ENCODE data around the gene TSPYL2.

TSPYL2 gene

DNA sequence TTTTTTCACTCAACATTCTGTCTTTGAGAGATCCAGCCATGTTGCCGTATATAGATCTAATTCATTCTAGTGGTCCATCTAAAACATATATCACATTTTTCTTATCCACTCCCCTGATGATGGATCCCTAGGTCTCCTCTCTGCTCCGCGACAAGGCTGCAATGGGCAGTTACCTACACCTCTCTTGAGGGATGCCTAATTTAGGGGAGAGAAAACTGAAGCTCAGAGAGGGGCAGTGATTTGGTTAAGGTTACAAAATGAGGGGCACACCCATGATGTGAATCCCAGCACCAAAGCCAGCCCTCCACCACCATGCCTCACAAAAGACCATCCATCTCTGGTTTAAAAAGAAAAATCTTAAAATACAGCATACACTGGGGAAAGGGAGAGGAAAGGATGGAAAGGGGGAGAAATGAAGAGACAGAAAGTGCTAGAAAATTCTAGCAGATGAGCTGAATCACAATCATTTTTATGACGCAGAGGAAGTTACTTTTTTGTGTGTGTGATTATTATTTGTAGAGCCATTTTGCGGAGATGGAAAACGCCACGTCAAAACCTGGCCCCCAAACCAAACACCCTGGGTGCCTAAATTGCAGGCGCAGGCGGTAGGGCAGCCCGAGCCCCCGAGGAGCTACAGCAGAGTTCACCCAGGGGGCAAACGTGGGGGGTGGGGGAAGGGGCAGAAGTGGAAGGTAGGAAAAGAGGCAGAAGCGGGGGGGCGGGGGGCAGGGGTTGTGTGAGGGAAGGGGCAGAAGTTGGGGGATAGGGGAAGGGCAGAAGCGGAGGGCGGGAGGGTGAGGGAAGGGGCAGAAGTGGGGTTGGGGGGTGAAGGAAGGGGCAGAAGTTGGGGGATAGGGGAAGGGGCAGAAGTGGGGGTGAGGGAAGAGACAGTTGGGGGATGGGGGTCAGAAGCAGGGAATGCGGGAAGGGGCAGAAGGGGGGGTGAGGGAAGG is 1.3 kb upstream of the TSPYL2 start:
- no peak for DNase-seq (ENCODE audit: low spot score)

DNA sequence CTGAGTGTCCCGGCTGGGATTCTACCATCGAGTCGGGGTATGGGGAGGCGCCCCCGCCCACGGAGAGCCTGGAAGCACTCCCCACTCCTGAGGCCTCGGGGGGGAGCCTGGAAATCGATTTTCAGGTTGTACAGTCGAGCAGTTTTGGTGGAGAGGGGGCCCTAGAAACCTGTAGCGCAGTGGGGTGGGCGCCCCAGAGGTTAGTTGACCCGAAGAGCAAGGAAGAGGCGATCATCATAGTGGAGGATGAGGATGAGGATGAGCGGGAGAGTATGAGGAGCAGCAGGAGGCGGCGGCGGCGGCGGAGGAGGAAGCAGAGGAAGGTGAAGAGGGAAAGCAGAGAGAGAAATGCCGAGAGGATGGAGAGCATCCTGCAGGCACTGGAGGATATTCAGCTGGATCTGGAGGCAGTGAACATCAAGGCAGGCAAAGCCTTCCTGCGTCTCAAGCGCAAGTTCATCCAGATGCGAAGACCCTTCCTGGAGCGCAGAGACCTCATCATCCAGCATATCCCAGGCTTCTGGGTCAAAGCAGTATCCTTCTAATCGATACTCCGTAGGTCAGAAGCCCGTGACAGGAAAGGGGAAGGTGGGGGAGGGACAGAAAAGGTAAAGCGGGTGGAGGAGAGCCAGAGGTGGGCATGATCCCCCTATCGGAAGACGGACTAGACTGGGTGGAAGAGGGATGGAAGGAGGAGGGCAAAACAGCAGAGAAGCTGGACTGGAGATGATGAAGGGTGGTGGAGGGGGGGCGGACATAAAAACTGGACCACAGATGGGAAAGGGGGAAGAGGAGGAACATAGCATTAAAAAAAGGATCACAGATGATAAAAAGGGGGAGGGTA is 828 bp downstream of the TSPYL2 start:
- no peak for DNase-seq (ENCODE audit: low spot score)

DNA sequence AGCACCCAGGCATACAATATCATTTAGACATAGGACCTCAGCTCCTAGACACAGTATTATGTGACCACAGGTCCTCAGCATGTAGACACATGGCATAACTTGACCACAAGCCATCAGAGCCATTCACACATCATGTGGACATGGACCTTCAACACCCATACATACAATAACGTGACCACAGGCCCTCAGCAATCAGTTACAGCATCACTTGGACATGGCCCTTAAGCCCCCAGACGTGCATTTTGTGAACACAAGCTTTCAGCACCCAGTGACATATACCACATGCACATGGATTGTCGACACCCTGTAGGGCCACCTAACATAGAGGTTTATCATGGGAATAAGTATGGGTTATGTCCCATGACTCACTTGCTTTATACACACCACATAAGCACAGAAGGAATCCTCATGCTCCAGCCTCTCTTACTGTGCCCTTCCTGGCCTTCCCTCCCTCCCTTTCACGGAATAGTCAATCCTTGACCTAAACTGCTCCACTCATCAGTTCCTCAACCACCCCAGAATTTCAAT is 1.9 kb downstream of the TSPYL2 start:
- DNase-seq (ENCODE audit: low spot score), result no peak

DNA sequence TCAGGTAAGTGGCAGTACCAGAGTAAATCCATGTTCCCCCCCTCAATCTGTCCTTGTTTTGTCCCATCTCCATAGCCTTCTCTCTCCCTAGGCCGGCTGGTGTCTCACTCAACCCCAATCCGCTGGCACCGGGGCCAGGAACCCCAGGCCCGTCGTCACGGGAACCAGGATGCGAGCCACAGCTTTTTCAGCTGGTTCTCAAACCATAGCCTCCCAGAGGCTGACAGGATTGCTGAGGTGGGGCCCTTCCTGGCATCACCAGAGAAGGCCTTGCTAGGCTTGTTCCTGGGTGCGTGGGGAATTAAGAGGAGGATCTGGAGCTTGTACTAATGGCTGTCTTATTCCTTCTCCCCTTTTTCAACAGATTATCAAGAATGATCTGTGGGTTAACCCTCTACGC is 2.7 kb downstream of the TSPYL2 start:
- DNase-seq (ENCODE audit: low spot score), result no peak

DNA sequence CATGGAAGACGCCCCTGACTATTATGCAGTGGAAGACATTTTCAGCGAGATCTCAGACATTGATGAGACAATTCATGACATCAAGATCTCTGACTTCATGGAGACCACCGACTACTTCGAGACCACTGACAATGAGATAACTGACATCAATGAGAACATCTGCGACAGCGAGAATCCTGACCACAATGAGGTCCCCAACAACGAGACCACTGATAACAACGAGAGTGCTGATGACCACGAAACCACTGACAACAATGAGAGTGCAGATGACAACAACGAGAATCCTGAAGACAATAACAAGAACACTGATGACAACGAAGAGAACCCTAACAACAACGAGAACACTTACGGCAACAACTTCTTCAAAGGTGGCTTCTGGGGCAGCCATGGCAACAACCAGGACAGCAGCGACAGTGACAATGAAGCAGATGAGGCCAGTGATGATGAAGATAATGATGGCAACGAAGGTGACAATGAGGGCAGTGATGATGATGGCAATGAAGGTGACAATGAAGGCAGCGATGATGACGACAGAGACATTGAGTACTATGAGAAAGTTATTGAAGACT is 3.6 kb downstream of the TSPYL2 start:
- DNase-seq (ENCODE audit: low spot score), result no peak

DNA sequence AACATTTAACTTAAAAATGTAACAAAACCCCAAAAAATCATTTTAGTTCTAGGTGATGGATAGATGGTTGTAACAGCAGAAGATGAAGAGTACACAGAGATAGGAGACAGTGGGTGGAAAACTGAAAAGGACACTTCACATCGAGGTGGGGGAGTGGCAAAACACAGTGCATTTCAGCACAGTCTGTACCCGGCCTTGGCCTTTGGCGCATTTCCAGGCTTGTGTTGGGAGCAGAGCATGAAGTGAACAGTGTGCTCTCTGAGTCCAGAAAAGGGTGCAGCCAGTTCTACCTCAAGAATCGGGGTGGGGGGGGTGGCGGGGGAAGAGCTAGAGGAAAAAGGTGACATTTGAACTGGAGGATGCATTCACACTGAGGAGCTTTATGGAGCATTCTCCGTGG is 4.3 kb downstream of the TSPYL2 start:
- no peak for DNase-seq (ENCODE audit: low spot score)

DNA sequence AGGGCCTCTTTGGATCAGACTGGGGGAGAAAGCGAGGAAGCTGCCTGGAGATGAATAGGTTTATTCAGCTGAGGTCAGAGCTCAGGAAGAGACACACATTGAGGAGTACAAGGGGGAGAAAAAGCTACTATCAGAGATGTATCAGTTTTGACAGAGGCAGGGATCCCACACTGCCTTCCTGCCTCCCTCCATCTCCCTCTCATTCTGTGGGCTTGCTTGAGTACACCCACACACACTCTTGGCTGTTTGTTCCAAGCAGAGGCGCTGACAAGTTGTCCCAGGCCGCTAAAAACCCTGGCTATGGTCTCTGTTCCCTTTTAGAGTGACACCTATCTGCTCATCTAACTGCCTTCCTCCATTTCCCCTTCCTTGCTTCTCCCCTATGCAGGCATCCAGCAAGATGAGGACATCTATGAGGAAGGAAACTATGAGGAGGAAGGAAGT is 5.2 kb downstream of the TSPYL2 start:
- no peak for DNase-seq (ENCODE audit: low spot score)

DNA sequence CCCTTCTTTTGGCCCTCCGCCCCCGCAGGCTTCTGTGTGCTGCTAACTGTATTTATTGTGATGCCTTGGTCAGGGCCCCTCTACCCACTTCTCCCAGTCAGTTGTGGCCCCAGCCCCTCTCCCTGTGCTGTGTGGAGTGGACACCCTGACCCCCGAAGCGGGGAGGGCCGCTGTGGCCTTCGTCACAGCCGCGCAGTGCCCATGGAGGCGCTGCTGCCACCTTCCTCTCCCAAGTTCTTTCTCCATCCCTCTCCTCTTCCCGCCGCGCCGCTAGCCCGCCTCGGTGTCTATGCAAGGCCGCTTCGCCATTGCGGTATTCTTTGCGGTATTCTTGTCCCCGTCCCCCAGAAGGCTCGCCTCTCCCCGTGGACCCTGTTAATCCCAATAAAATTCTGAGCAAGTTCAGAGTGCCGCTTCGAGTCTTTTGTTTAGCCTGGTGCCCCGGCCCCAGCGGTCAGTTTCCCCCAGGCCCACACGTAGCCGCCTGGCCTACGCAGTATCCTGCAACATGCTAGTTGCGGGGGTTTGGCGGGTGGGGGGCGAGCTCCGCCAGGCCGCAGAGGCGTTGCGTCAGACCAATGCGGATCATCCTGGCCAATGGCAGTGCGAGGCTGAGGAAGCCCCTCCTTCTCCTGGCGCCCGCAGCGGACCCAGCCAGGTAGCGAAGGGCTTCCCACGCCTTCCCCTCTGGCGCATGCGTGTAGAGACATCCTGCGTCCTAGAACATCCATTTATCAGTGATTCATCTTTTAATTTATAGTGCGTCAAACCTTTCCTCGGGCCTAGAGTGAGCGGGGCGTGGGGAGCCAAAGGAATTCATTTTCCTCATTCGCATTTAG is 6.2 kb downstream of the TSPYL2 start:
- DNase-seq (ENCODE audit: low spot score), result no peak

DNA sequence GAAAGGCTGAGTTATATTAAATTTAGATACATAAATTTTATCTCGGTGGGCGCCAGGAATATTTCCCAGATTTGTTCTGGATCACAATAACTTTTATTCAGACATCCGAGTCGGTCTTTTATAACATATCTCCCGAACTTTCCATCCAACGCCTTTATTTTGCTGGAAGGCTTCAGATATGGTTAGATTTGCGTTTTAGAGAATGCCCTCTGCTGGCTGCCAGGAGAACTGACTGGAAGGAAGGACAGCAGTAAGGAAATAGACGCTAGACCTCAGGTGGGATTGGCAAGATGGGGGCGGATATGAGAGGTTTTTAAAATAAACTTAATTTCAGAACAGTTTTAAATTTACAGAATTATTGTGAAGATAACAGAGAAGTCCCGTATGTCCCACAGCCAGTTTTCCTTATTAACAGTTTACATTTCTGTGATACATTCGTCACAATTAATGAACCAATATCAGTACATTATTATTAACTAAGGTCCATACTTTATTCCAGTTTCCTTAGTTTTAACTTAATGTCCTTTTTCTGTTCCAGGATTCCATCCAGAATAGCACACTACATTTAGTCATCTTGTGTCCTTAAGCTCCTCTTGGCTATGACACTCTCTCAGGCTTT is 7.2 kb downstream of the TSPYL2 start:
- DNase-seq (ENCODE audit: low spot score), result peak; percentile 61

DNA sequence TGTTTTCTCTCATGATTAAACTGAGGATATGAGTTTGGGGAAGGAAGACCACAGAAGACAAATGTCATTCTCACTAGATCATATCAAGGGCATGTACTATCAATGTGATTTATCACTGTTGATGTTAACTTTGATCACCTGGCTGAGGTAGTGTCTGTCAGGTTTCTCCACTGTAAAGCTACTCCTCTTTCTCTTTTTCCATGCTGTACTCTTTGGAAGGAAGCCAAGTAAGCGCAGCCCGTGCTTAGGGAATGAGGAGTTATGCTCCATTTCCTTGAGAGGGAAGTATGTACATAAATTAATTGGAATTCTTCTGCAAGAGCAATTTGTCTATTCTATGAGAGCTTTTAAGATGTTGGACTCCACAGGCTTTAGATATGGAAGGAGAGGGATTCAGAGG is 7.8 kb downstream of the TSPYL2 start:
- DNase-seq (ENCODE audit: low spot score), result no peak

DNA sequence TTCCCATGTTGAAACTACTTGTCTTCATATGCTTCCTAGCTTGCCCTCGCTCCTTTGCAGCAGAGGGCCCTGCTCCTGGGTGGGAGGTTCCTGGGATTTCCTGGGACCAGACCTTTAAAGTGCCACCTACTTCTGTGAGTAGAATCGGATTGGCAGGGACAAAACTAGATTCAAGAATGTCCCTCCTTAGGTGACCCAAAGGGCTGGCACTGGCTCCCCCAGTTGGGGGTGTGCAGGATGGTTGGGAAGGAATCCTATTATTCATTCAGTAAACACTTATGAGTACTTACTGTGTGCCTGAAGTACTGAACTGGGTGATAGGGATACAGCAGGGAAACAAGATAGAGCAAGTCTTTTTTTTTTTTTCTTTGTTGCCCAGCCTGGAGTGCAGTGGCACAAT is 9.2 kb downstream of the TSPYL2 start:
- DNase-seq (ENCODE audit: low spot score), result no peak

DNA sequence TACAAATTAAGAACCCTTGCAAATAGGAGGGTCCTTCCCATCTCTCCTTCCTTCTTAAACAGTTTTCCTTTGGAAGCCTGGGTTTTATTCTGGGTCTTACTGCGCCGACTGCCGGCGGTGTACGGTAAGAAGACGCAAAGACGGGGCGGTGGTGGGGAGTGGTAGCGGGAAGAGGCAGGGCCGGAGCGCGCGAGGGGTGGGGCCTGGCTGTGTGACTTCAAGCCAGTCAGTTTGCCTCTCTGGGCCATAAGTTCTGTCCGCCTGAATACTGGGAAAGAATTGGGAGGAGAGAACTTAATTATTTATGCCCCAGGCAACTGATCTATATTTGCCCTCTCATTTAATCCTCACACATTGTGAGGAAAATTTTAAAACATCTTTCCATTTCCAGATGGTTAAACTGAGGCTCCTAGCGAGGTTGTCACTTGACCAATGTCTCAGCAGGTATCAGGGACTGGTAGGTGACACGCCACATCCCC is 11.0 kb downstream of the TSPYL2 start:
- DNase-seq (ENCODE audit: low spot score), result peak; percentile 75

DNA sequence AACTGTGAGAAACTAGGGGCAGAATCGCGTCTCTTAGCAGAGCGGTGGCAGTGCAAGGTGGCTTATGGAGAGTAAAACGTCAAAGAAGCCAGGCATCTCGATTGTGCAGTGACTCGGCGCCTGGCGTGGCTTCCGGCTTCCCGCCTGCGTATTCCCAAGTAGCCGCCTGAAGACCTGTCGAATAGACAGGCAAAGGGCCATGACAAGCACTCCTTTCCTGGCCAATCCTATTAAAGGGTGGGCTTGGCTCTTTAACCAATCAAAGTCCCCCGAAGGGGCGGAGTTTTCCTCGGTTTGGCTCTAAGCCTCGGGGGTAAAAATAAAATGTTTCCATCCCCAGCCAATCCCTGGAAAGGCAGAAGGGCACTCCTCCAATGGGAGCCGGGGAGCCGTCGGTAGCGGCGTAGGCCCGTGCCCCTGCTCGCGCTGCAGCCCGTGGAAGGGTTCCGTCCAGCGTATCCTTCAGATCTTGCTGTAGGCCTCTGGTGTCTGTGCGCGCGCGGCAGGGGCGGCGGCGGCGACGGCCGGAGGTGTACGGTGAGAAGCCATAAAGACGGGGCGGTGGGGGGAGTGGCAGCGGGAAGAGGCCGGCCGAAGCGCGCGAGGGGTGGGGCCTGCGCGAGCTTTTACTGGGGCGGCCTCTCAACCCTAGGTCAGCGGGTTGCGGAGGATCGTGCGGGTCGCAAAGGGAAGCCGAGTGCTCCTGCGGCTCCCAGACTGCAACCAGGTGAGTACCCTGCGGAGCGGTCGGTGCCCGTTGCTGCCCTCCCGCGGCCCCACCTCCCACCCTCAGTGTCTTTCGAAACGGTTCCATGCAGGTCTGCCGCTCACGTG is 11.8 kb downstream of the TSPYL2 start, which contains the start of gene KANTR:
KANTR (plus strand) TSS at position 395 of the 834 bp plus-strand sequence. CDS start 30,131 bp downstream, outside the sequence.
- peak; percentile 94 for DNase-seq (ENCODE audit: low spot score)

DNA sequence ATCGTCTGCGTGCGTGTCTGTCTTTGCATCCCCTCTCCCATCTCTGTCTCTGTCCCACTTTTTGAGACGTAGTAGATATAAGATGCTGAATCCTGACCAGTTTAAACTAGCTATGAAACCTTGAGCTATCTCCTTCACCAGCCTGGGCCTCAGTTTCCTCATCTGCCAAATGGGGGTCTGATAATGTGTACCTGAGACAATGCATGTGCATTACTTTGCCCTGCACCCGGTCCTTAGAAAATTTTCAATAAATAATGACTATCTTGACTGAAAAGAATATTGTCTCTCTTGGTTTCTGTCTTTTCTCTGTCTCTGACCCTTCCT is 12.4 kb downstream of the TSPYL2 start:
- no peak for DNase-seq (ENCODE audit: low spot score)

DNA sequence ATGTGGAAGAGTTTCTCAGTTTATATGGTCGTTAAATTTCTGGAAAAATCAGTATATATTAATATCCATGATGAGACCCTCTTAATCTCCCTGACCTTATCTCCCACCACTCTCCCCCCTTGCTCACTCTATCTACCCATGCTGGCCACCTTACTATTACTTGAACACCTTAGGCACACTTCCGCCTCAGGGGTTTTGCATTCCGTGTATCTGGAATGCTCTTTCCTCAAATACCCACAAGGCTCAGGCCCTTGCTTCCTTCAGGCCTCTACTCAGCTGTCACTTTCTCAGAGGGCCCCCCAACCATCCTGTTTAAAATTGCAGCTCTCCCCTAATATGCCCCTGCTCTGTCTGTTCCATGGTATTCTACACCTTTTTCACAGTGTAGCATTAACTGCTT is 13.6 kb downstream of the TSPYL2 start:
- DNase-seq (ENCODE audit: low spot score), result no peak

DNA sequence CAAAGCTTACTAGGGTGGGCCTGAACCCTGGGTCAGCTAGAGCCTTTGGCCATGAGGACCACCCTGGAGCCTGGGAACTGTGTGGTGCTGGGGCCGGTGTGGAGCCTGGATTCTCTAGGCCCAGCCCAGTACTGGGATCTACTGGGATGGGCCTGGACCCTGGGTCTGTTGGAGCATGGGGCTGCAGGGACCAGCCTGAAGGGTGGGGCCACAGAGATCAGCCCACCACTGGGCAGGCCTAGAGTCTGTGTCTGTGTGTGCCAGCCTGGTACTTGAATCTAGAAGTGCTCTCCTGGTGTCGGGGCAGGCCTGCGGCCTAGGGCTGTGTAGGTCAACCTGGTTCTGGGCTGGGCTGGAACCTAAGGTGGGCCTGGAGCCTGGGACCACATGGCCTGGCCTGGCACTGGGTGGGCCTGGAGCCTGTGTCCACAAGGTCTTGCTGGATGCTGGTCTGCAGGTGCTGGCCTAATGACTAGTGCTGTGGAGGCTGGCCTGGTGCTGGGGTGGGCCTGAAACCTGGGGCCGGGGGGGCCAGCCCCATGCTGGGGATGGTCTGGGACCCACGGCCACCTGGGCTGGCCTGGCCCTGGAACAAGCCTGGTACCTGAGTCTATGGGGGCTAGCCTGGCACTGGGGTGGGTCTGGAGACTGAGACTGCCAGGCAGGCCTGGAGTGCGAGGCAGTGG is 32.8 kb downstream of the TSPYL2 start:
- DNase-seq (ENCODE audit: low spot score), result no peak

DNA sequence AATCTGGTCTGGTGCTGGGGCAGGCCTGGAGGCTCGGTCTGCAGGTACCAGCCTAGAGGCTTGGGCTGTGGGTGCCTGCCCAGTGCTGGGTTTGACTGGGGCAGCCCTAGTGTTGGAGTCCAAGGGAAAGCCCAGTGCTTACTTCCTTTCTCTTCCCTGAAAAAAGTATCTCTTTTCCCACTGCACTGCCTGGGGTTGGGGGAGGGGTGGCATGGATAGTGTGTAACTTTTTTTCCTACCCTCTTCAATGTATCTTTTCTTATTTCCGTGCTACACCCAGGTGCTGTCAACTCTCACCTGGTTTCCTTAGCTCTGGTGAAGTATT is 33.3 kb downstream of the TSPYL2 start:
- DNase-seq (ENCODE audit: low spot score), result no peak

DNA sequence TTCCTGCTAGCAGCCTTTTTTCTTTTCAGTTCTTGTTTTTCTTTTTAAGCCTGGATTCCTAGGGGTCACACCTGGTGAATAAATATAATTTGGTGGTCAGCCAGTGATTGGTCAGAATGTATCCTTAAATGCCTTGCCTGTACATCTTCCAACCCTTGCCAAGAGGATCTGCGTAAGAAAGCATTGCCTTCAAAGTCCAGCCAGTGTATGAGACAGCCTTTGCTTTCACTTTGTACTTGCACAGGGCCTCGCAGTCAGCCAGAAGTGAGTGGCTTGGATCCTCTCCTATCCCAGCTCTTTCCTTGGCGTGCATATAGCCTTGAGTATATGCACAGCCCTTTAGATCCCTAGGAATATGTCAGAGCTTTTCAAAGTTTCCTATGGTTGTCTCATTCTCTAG is 33.9 kb downstream of the TSPYL2 start:
- no peak for DNase-seq (ENCODE audit: low spot score)

DNA sequence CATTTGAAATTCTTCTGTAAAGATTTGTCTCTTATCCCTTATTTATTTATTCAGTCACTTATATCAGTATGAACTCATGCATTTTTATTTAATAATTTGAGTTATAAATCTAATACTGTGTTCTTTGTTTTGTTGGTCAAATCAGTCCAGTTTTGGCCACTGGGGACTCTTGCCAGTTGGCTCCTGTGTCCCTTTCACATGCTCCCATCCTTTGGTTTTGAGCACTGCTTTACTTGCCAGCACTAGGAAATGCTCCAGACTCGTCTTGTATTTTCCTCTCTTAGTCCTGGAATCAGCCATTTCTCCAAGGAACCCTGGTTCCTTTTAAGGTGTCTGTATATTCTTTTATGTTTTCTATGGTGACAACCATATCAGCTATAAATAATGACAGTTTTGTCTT is 39.8 kb downstream of the TSPYL2 start:
- DNase-seq (ENCODE audit: low spot score), result no peak

DNA sequence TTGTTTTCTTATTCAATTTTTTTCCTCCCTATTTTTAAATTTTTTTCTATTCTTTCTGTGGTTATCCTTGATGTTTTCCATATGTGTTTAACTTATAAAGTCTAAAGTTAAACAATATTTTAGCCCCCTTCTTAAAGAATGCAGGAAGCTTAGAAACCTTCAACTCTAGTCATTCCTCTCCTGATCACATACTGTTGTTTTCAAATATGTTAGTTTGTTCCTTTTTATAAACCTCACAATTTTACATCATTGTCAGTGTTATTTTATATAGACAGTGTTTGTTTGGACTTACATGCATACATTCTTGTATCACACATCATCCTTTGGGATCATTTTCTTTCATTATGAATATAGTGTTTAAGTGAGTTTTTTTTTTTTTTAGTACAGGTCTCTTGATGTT is 43.3 kb downstream of the TSPYL2 start:
- no peak for DNase-seq (ENCODE audit: low spot score)

All from NAMALWA (cell line).